Spinal cord (tissue), 10 donors: ENCODE measurements around the gene FADD. TPM values are rescaled to one million over a fixed set of nuclear protein-coding genes. Genes with fewer than 3 reads are reported as not detected.

Experiments
- DNase-seq, 6 donors: peaks; one replicate each; pipeline versions ENCODE4 v3.0.0 to v3.0.0-alpha.2; 2013 to 2015; ENCODE audit warnings: low spot score in 6 of 6, low read depth in 4 of 6
- H3K27ac ChIP-seq: one replicate; pipeline ENCODE4 v1.5.1; 2013; ENCODE audit warnings: low read depth, low read length, control low read depth
- H3K27me3 ChIP-seq: one replicate; pipeline ENCODE4 v1.6.1; 2013; ENCODE audit warnings: low read length; ENCODE audit not compliant: control insufficient read depth, insufficient read depth
- H3K36me3 ChIP-seq: one replicate; pipeline ENCODE4 v1.6.1; 2013; ENCODE audit warnings: low read length; ENCODE audit not compliant: control insufficient read depth, insufficient read depth
- H3K4me1 ChIP-seq: one replicate; pipeline ENCODE4 v1.6.1; 2013; ENCODE audit warnings: low read length; ENCODE audit not compliant: control insufficient read depth, insufficient read depth
- H3K4me3 ChIP-seq: one replicate; pipeline ENCODE4 v1.5.1; 2013; ENCODE audit warnings: low read depth, low read length, control low read depth
- H3K9me3 ChIP-seq: one replicate; pipeline ENCODE4 v1.6.1; 2013; ENCODE audit warnings: low read length; ENCODE audit not compliant: control insufficient read depth, insufficient read depth
- WGBS: methylation state at CpG from one replicate; pipeline ENCODE4 v1.1.5; 2013; ENCODE audit warnings: missing lambda C conversion rate; ENCODE audit not compliant: insufficient coverage; 5-methylcytosine and 5-hydroxymethylcytosine counted together
- polyA plus RNA-seq, 2 donors: library from polyadenylated mRNA; unstranded; fragments of 120-200 nt; gene quantifications; one replicate each; pipeline ENCODE4 v1.2.1, GENCODE V29; 2013; ENCODE audit not compliant: insufficient read length in 2 of 2
- total RNA-seq, 2 donors: library from RNA; depleted of rRNA in 1 of 2; stranded (reverse); fragments of 120-200 nt in 1 of 2; fragments of >200 nt in 1 of 2; gene quantifications; one replicate each; pipeline versions ENCODE4 v1.2.3 to v1.2.4, GENCODE V29; 2013 to 2014
- donor health status: healthy.

FADD gene
- total and polyA plus RNA-seq, 4 donors, result 12.1 to 18.7 (median 17.2) TPM

- peaks cover 5% of the 10 kb centered on the region for H3K36me3 ChIP-seq
- no peaks in the 10 kb centered on the region for H3K9me3 ChIP-seq
- H3K27ac ChIP-seq, result no peak overlapping the region
- 88% methylated on average over 9 of the region's 9 CpGs for WGBS
- H3K4me3 ChIP-seq, result no peak overlapping the region
- peaks cover 5% of the 10 kb centered on the region for H3K4me1 ChIP-seq
- peaks cover 3% of the 10 kb centered on the region for H3K27me3 ChIP-seq
- DNase-seq, result no peak
Measured at GRCh38 chr11:70167120-70167519, 36.0 kb upstream of the FADD start.

GRCh38 chr11:70167723-70168404 is 35.2 kb upstream of the FADD start:
- 96% methylated on average over 16 of the region's 17 CpGs for WGBS

GRCh38 chr11:70168405-70168754 is 34.7 kb upstream of the FADD start:
- H3K27ac ChIP-seq, result no peak overlapping the region

More at GRCh38 chr11:70167723-70168404, 35.2 kb upstream of the FADD start:
- Histone ChIP-seq H3K27ac (no peak overlapping the region), H3K36me3 (peaks cover 5% of the 10 kb centered on the region), H3K4me3 (no peak overlapping the region), H3K27me3 (peaks cover 3% of the 10 kb centered on the region), H3K9me3 (no peaks in the 10 kb centered on the region), H3K4me1 (peaks cover 5% of the 10 kb centered on the region)
- no peak for DNase-seq

GRCh38 chr11:70169127-70169526 is 34.0 kb upstream of the FADD start:
- no peaks in the 10 kb centered on the region for H3K9me3 ChIP-seq
- no peak for DNase-seq
- 50% methylated on average over 10 of the region's 11 CpGs for WGBS
- H3K36me3 ChIP-seq, result peaks cover 5% of the 10 kb centered on the region
- H3K4me1 ChIP-seq, result peaks cover 5% of the 10 kb centered on the region
- no peak overlapping the region for H3K4me3 ChIP-seq
- peaks cover 3% of the 10 kb centered on the region for H3K27me3 ChIP-seq
- no peak overlapping the region for H3K27ac ChIP-seq

More at GRCh38 chr11:70168405-70168754, 34.7 kb upstream of the FADD start:
- Histone ChIP-seq H3K4me3 (no peak overlapping the region), H3K36me3 (peaks cover 5% of the 10 kb centered on the region), H3K27me3 (peaks cover 3% of the 10 kb centered on the region), H3K4me1 (peaks cover 5% of the 10 kb centered on the region), H3K9me3 (no peaks in the 10 kb centered on the region)
- no peak for DNase-seq
- 73% methylated on average over 3 of the region's 6 CpGs for WGBS

- Histone ChIP-seq H3K4me3 (no peak overlapping the region), H3K4me1 (peaks cover 5% of the 10 kb centered on the region), H3K27me3 (peaks cover 3% of the 10 kb centered on the region), H3K9me3 (no peaks in the 10 kb centered on the region), H3K36me3 (peaks cover 5% of the 10 kb centered on the region), H3K27ac (no peak overlapping the region)
- WGBS, result 62% methylated on average over 8 of the region's 8 CpGs
- no peak for DNase-seq
Measured at GRCh38 chr11:70169632-70170031, 33.5 kb upstream of the FADD start.

DNA sequence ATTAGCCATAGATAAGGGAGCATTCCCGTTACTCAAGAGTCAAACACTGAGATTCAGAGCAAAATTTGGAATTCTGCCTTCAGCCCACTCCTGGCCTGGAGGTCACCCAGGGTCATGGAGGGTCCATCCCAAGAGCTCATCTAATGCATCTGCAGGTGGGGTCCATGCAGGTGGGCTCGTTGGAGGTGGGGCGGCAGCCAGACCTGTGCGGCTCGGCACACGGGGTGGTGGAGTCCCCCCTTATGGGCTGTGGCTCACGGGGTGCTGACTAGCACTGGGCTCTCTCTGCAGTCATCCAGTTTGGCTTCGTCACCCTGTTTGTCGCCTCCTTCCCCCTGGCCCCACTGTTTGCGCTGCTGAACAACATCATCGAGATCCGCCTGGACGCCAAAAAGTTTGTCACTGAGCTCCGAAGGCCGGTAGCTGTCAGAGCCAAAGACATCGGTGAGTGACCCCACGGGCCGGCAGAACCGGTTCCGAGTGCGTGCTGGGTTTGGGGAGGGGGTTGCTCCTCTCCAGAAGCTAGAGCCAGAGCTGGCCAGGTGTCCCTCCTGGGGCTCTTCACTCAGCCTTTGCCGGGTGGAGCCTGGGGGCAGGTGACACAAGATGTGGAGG is 32.4 kb upstream of the FADD start:
- Histone ChIP-seq H3K4me1 (peaks cover 13% of the 10 kb centered on the region), H3K9me3 (no peaks in the 10 kb centered on the region), H3K36me3 (peaks cover 5% of the 10 kb centered on the region), H3K27me3 (no peaks in the 10 kb centered on the region), H3K27ac (no peak overlapping the region), H3K4me3 (no peak overlapping the region)
- no peak for DNase-seq
- WGBS, result 94% methylated on average over 22 of the region's 22 CpGs

GRCh38 chr11:70173018-70173417 is 30.1 kb upstream of the FADD start:
- WGBS, result 94% methylated on average over 2 of the region's 4 CpGs
- H3K4me3 ChIP-seq, result no peak overlapping the region

DNA sequence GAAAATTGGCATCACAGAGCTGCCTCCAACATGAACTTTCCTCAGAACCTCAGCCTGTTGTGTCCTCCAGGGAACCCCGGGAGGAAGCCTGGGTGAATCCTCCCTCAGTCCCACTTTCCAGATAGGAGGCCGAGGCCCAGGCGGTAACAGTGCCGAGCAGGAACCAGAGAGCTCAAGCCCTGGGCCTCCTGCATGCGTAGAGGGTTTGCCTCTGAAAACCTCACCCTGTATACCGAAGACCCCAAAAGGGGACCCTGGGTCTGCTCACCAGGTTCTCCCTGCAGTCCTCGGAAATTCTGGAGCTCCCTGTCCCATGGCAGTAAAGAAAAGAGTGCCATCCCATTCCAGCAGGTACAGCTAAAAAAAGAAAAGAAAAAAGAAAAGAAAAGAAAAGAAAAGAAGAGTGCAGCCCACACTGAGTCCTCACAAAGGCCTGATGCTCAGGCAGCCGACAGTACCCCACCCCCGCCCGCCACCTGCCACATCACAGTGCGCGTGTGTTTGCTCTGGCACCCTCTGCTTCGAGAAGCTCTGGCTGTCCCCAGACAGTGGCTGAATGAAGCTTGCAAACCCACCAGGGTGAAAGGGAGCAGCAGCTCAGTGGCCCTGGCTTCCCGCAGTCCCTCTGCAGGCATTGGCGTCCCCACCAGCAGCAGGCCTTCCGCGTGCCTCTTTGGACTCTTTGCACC is 28.4 kb upstream of the FADD start:
- no peaks in the 10 kb centered on the region for H3K9me3 ChIP-seq
- DNase-seq, result peak in 3 of 6 donors; percentile 5 to 60 (median 32)
- H3K36me3 ChIP-seq, result no peaks in the 10 kb centered on the region
- no peak overlapping the region for H3K4me3 ChIP-seq
- WGBS, result 59% methylated on average over 16 of the region's 17 CpGs
- peaks cover 10% of the 10 kb centered on the region for H3K4me1 ChIP-seq
- no peak overlapping the region for H3K27ac ChIP-seq
- no peaks in the 10 kb centered on the region for H3K27me3 ChIP-seq

More at GRCh38 chr11:70173018-70173417, 30.1 kb upstream of the FADD start:
- DNase-seq, result no peak
- Histone ChIP-seq H3K9me3 (no peaks in the 10 kb centered on the region), H3K36me3 (peaks cover 2% of the 10 kb centered on the region), H3K4me1 (peaks cover 13% of the 10 kb centered on the region), H3K27me3 (no peaks in the 10 kb centered on the region), H3K27ac (no peak overlapping the region)

DNA sequence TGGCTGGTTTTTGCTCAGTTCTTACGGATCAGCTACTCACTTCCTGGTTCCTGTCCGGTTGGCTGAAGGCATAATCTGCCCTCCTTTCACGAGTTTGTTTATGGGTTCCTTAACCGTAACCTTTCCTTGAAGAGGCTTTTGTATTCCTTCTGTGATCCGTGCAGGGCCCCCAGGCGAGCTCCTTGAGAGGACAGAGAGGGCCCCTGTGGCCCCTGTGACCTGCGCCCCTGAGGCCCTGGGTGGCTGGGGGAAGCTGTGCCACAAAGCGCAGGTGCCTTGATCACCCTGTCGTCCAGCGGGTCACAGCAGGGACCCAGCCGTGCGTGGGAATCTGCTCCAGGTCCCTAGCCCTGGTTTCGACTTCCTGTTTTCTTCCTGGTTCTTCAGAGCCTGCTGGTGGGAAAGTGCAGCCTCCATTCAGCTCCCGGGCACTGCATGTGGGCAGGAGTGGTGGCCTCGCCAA is 27.8 kb upstream of the FADD start:
- peaks cover 8% of the 10 kb centered on the region for H3K4me1 ChIP-seq
- no peak overlapping the region for H3K27ac ChIP-seq
- 42% methylated on average over 12 of the region's 15 CpGs for WGBS
- no peaks in the 10 kb centered on the region for H3K36me3 ChIP-seq
- no peak overlapping the region for H3K4me3 ChIP-seq
- DNase-seq, result no peak
- H3K9me3 ChIP-seq, result no peaks in the 10 kb centered on the region
- no peaks in the 10 kb centered on the region for H3K27me3 ChIP-seq
